IMR-90 (cell line): ENCODE results near the gene MIEF1. TPM values are rescaled to one million over a fixed set of nuclear protein-coding genes. Genes with fewer than 3 reads are reported as not detected.

Experiments used
- ATAC-seq: fragments of 200-7000 bp; cut with Tn5 transposase; 2 replicates; pipeline ENCODE4 v1.9.1; 2020; ENCODE audit warnings: low read depth, mild to moderate bottlenecking, moderate library complexity
- BruUV-seq: library from RNA; stranded (reverse); fragments of 400-500 nt; replicated peaks from 2 replicates; lab custom pipeline; 2021; lab: Mats Ljungman, UMichigan
- CTCF ChIA-PET: fragments of 300-600 bp; formaldehyde crosslinking; extraction: SDS; loops from one replicate; lab custom pipeline; 2021; ENCODE audit warnings: antibody characterized with exemption; lab: Yijun Ruan, JAX
- POLR2A ChIA-PET: fragments of 300-600 bp; sonication (Branson Sonifier 250); formaldehyde crosslinking; loops from one replicate; lab custom pipeline; 2022; ENCODE audit warnings: antibody characterized with exemption; ENCODE audit not compliant: unreplicated experiment; lab: Charles Lee
- DNase-seq: peaks from one replicate; pipeline ENCODE4 v3.0.0; 2013
- H2AFZ ChIP-seq: replicated peaks from 2 replicates; pipeline ENCODE3; 2013; ENCODE audit warnings: low read length, mild to moderate bottlenecking; ENCODE audit not compliant: poor library complexity
- H2AK5ac ChIP-seq: 2 replicates; pipeline ENCODE4 v1.6.1; 2013; ENCODE audit warnings: low read depth, low read length, inconsistent platforms
- H2AK9ac ChIP-seq: replicated peaks from 2 replicates; pipeline ENCODE3; 2013; ENCODE audit warnings: mild to moderate bottlenecking, low read depth, low read length, moderate library complexity; ENCODE audit not compliant: poor library complexity
- H2BK120ac ChIP-seq: 2 replicates; pipeline ENCODE4 v1.6.1; 2013; ENCODE audit warnings: low read depth, low read length, inconsistent platforms
- H2BK15ac ChIP-seq: 3 replicates; pipeline ENCODE4 v1.6.1; 2013; ENCODE audit warnings: low read depth, low read length, inconsistent platforms
- H2BK20ac ChIP-seq: 2 replicates; pipeline ENCODE4 v1.6.1; 2013; ENCODE audit warnings: low read depth, mild to moderate bottlenecking, inconsistent platforms, low read length, moderate library complexity
- H2BK5ac ChIP-seq: 2 replicates; pipeline ENCODE4 v1.6.1; 2013; ENCODE audit warnings: mild to moderate bottlenecking, low read depth, low read length, inconsistent platforms; ENCODE audit not compliant: poor library complexity, severe bottlenecking
- H3K14ac ChIP-seq: replicated peaks from 2 replicates; pipeline ENCODE4 v1.6.1; 2013; ENCODE audit warnings: low read depth, low read length, inconsistent platforms
- H3K18ac ChIP-seq: 2 replicates; pipeline ENCODE4 v1.6.1; 2013; ENCODE audit warnings: low read depth, low read length, control low read depth
- H3K23ac ChIP-seq: 2 replicates; pipeline ENCODE4 v1.6.1; 2013; ENCODE audit warnings: low read depth, low read length, inconsistent platforms
- H3K27ac ChIP-seq: 2 replicates; pipeline ENCODE4 v1.5.1; 2013; ENCODE audit warnings: mild to moderate bottlenecking, control low read depth, low read length; ENCODE audit not compliant: insufficient read depth
- H3K27me3 ChIP-seq: 2 replicates; pipeline ENCODE4 v1.6.1; 2013; ENCODE audit warnings: low read length; ENCODE audit not compliant: control insufficient read depth, insufficient read depth
- H3K36me3 ChIP-seq: 2 replicates; pipeline ENCODE4 v1.6.1; 2013; ENCODE audit warnings: low read length, mixed read lengths; ENCODE audit not compliant: control insufficient read depth, insufficient read depth
- H3K4ac ChIP-seq: 2 replicates; pipeline ENCODE4 v1.6.1; 2013; ENCODE audit warnings: low read depth, low read length, inconsistent platforms
- H3K4me1 ChIP-seq: 2 replicates; pipeline ENCODE4 v1.6.1; 2013; ENCODE audit warnings: low read length, mixed read lengths; ENCODE audit not compliant: control insufficient read depth, insufficient read depth
- H3K4me2 ChIP-seq: 2 replicates; pipeline ENCODE4 v1.6.1; 2013; ENCODE audit warnings: low read depth, mild to moderate bottlenecking, control low read depth, low read length, moderate library complexity
- H3K4me3 ChIP-seq: 2 replicates; pipeline ENCODE4 v1.5.1; 2013; ENCODE audit warnings: low read depth, mild to moderate bottlenecking, control low read depth, low read length, moderate library complexity; ENCODE audit not compliant: insufficient read depth
- H3K56ac ChIP-seq: 2 replicates; pipeline ENCODE4 v1.6.1; 2013; ENCODE audit warnings: low read length, inconsistent platforms; ENCODE audit not compliant: insufficient read depth; ENCODE audit errors: extremely low read depth
- H3K79me1 ChIP-seq, 2 experiments: 2 replicates each; pipeline ENCODE4 v1.6.1; 2013; ENCODE audit warnings: low read length in 2 of 2, inconsistent platforms in 1 of 2, low read depth in 1 of 2
- H3K9ac ChIP-seq: 2 replicates; pipeline ENCODE4 v1.6.1; 2013; ENCODE audit warnings: low read depth, low read length, control low read depth
- H3K9me1 ChIP-seq: 2 replicates; pipeline ENCODE4 v1.6.1; 2013; ENCODE audit warnings: low read length, inconsistent platforms; ENCODE audit not compliant: insufficient read depth
- H3K9me3 ChIP-seq: 2 replicates; pipeline ENCODE4 v1.6.1; 2013; ENCODE audit warnings: low read length; ENCODE audit not compliant: control insufficient read depth, insufficient read depth
- H4K20me1 ChIP-seq: 2 replicates; pipeline ENCODE4 v1.6.1; 2013; ENCODE audit warnings: low read length, inconsistent platforms; ENCODE audit not compliant: insufficient read depth
- H4K5ac ChIP-seq: 2 replicates; pipeline ENCODE4 v1.6.1; 2013; ENCODE audit warnings: mild to moderate bottlenecking, low read depth, low read length, control low read depth
- H4K8ac ChIP-seq, 2 experiments: 2 replicates each; pipeline ENCODE4 v1.6.1; 2013; ENCODE audit warnings: low read depth in 2 of 2, low read length in 2 of 2, control low read depth in 1 of 2, inconsistent platforms in 1 of 2
- H4K91ac ChIP-seq: 2 replicates; pipeline ENCODE4 v1.6.1; 2013; ENCODE audit warnings: low read depth, low read length, inconsistent platforms; ENCODE audit not compliant: insufficient read depth
- BHLHE40 ChIP-seq: fragments of 150-350 bp; IDR thresholded peaks from 2 replicates; pipeline ENCODE4 v1.6.1; 2016; ENCODE audit warnings: mild to moderate bottlenecking, low read depth, low read length
- ELK1 ChIP-seq: fragments of 150-350 bp; IDR thresholded peaks from 2 replicates; pipeline ENCODE4 v1.6.1; 2016; ENCODE audit warnings: low read depth, mild to moderate bottlenecking, low read length, moderate library complexity, borderline replicate concordance
- FOS ChIP-seq: fragments of 150-350 bp; IDR thresholded peaks from 2 replicates; pipeline ENCODE4 v1.6.1; 2016; ENCODE audit warnings: low read depth, low read length
- MAZ ChIP-seq: IDR thresholded peaks from 2 replicates; pipeline ENCODE4 v1.6.1; 2012; ENCODE audit warnings: low read depth, mild to moderate bottlenecking, low read length, improper control_type of control experiment, moderate library complexity, borderline replicate concordance
- MXI1 ChIP-seq: IDR thresholded peaks from 2 replicates; pipeline ENCODE4 v1.6.1; 2012; ENCODE audit warnings: low read depth, mild to moderate bottlenecking, low read length, moderate library complexity, borderline replicate concordance
- WGBS, 2 experiments: methylation state at CpG; one replicate each; pipeline versions ENCODE4 v1.1.5 to v1.1.7; 2013; ENCODE audit warnings: missing lambda C conversion rate in 2 of 2; ENCODE audit not compliant: insufficient read length in 1 of 2; ENCODE audit errors: extremely low coverage in 2 of 2; 5-methylcytosine and 5-hydroxymethylcytosine counted together
- dilution Hi-C: fragments of 300-500 bp; cut with HindIII; formaldehyde crosslinking; loops from one replicate; pipeline ENCODE4 v1.14.3; 2018; ENCODE audit warnings: low sequenced_read_pairs; ENCODE audit not compliant: unreplicated experiment
- in situ Hi-C: fragments of 300-500 bp; cut with MboI; formaldehyde crosslinking; loops from 3 replicates; pipeline ENCODE4 v1.14.3; 2019; ENCODE audit warnings: low sequenced_read_pairs, inconsistent platforms, mixed read lengths
- intact Hi-C: fragments of 100-400 bp; cut with micrococcal nuclease; formaldehyde crosslinking; loops from 2 replicates; pipeline ENCODE4 v1.10.0; 2022
- polyA plus RNA-seq, 3 experiments: library from polyadenylated mRNA; depleted of rRNA; stranded (reverse); fragments of >200 nt; gene quantifications; 2 replicates each; pipeline ENCODE4 v1.2.3, GENCODE V29; 2012; ENCODE audit warnings: low replicate concordance in 1 of 3
- total RNA-seq: library from RNA; depleted of rRNA; stranded (reverse); fragments of >200 nt; gene quantifications from 2 replicates; pipeline ENCODE4 v1.2.3, GENCODE V29; 2012
- TF ChIP-seq, protein P1 (sequence below): conservative IDR thresholded peaks from 2 replicates; pipeline ENCODE4 v1.5.1; 2012; ENCODE audit warnings: mild to moderate bottlenecking, low read depth, low read length, improper control_type of control experiment

Gene MIEF1
- total and polyA plus RNA-seq, 2 of the 4 experiments (the other 2 are of a cell fraction) = 9.7 to 16.9 TPM

DNA sequence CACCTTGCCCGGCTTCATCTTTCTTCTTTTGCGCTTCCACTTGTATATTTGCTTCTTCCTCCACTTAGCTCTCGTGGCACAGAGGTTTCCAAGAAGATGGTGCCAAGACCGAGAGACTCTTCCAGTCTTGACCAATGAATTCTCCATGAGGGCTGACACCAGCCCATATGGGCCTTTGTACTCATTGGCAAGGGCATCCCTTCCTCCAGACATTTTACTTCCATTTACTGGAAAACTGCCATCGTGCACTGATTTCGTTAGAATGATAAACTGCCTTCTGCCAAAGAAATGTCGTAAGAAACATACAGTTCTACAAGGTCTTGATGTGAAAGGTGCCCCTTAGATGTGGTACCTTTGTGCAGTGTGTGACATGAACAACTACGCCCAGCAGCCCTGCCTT is 4.7 kb upstream of the MIEF1 start:
- POLR2A ChIA-PET = no interaction called here
- no peak overlapping the region for H3K14ac ChIP-seq
- no peak for ATAC-seq

More for the DNA sequence above, 4.7 kb upstream of the MIEF1 start:
- H4K5ac ChIP-seq = no peak overlapping the region
- intact Hi-C loops (loop anchor here (10.0 kb wide), 2 partner anchors 63 to 323 kb away; no protein-coding TSS in a partner anchor), dilution Hi-C loops (no loop called here), in situ Hi-C loops (no loop called here)
- no peak overlapping the region for H3K23ac ChIP-seq
- H2BK15ac ChIP-seq = no peak overlapping the region
- H3K4me2 ChIP-seq = no peak overlapping the region
- no peak overlapping the region for H2BK120ac ChIP-seq
- H3K27ac ChIP-seq = no peak overlapping the region
- H4K20me1 ChIP-seq = peaks cover 12% of the 10 kb centered on the region; the same call in 1 of the 2 replicates
- H2BK5ac ChIP-seq = no peak overlapping the region
- TF ChIP-seq, protein P1, sequence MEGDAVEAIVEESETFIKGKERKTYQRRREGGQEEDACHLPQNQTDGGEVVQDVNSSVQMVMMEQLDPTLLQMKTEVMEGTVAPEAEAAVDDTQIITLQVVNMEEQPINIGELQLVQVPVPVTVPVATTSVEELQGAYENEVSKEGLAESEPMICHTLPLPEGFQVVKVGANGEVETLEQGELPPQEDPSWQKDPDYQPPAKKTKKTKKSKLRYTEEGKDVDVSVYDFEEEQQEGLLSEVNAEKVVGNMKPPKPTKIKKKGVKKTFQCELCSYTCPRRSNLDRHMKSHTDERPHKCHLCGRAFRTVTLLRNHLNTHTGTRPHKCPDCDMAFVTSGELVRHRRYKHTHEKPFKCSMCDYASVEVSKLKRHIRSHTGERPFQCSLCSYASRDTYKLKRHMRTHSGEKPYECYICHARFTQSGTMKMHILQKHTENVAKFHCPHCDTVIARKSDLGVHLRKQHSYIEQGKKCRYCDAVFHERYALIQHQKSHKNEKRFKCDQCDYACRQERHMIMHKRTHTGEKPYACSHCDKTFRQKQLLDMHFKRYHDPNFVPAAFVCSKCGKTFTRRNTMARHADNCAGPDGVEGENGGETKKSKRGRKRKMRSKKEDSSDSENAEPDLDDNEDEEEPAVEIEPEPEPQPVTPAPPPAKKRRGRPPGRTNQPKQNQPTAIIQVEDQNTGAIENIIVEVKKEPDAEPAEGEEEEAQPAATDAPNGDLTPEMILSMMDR = no peak
- no peak for TF ChIP-seq BHLHE40
- no peak for TF ChIP-seq MAZ
- TF ChIP-seq ELK1 = no peak
- TF ChIP-seq MXI1 = no peak
- TF ChIP-seq FOS = no peak
- H3K79me1 ChIP-seq = peaks cover 0 to 18% of the 10 kb centered on the region in 2 experiments; a peak in 2 of 4 replicates
- CTCF ChIA-PET = no interaction called here
- WGBS, 2 experiments = 95% methylated on average over 4 of the region's 8 CpGs; no CpG with 5 or more reads in 1 of the 2 experiments
- H3K18ac ChIP-seq = no peak overlapping the region
- no peaks in the 10 kb centered on the region for H3K36me3 ChIP-seq
- no peak overlapping the region for H3K4ac ChIP-seq
- no peaks in the 10 kb centered on the region for H3K27me3 ChIP-seq
- H2AFZ ChIP-seq = no peak overlapping the region
- no peaks in the 10 kb centered on the region for H3K9me3 ChIP-seq
- no peak overlapping the region for H3K9ac ChIP-seq
- no peak overlapping the region for H2BK20ac ChIP-seq
- DNase-seq = no peak
- no TSS peak for BruUV-seq
- no peak overlapping the region for H2AK5ac ChIP-seq
- peaks cover 28% of the 10 kb centered on the region for H3K9me1 ChIP-seq
- H3K4me1 ChIP-seq = peaks cover 16% of the 10 kb centered on the region
- H3K56ac ChIP-seq = no peak overlapping the region
- no peak overlapping the region for H4K91ac ChIP-seq
- H4K8ac ChIP-seq = no peak overlapping the region
- H2AK9ac ChIP-seq = no peak overlapping the region
- H3K4me3 ChIP-seq = no peak overlapping the region
